Stomach smooth muscle (tissue), 2 donors: Measurements from ENCODE around the gene MYBPH.

Experiments
- H3K27ac ChIP-seq: one replicate; pipeline ENCODE4 v1.7.0; 2013; ENCODE audit warnings: mild to moderate bottlenecking, low read length, inconsistent platforms
- H3K27me3 ChIP-seq, 2 donors: one replicate each; pipeline ENCODE4 v1.7.0; 2013; ENCODE audit warnings: low read length in 2 of 2; ENCODE audit not compliant: insufficient read depth in 2 of 2, control insufficient read depth in 1 of 2
- H3K36me3 ChIP-seq, 2 donors: one replicate each; pipeline ENCODE4 v1.7.0; 2013; ENCODE audit warnings: low read length in 2 of 2; ENCODE audit not compliant: control insufficient read depth in 2 of 2, insufficient read depth in 2 of 2
- H3K4me1 ChIP-seq: one replicate; pipeline ENCODE4 v1.7.0; 2013; ENCODE audit warnings: low read length; ENCODE audit not compliant: control insufficient read depth, insufficient read depth
- H3K4me3 ChIP-seq, 2 donors: one replicate each; pipeline ENCODE4 v1.7.0; 2013; ENCODE audit warnings: low read length in 2 of 2
- H3K9ac ChIP-seq, 2 donors: one replicate each; pipeline ENCODE4 v1.7.0; 2013; ENCODE audit warnings: low read length in 2 of 2, mild to moderate bottlenecking in 1 of 2
- H3K9me3 ChIP-seq, 2 donors: one replicate each; pipeline ENCODE4 v1.7.0; 2013; ENCODE audit warnings: low read length in 2 of 2; ENCODE audit not compliant: control insufficient read depth in 2 of 2
- donor health status: healthy.
- donor health status: Pancreatic carcinoma.

MYBPH gene

GRCh38 chr1:203186446-203187303 lies 11.0 kb upstream of the MYBPH start, which contains the start of gene CHI3L1:
CHI3L1 (minus strand) TSS chr1:203186704; CDS start chr1:203186623, 81 bp downstream.
- Histone ChIP-seq H3K9me3 (no peaks in the 10 kb centered on the region), H3K27me3 (no peaks in the 10 kb centered on the region), H3K27ac (no peak within 1 kb of the TSS), H3K9ac (peak within 1 kb of the TSS in 1 of 2 donors; percentile 29), H3K36me3 (no peaks in the 10 kb centered on the region), H3K4me1 (no peaks in the 10 kb centered on the region), H3K4me3 (no peak within 1 kb of the TSS)

GRCh38 chr1:203186091-203186445 lies 10.4 kb upstream of the MYBPH start:
- Histone ChIP-seq H3K4me1 (no peaks in the 10 kb centered on the region), H3K9me3 (no peaks in the 10 kb centered on the region), H3K4me3 (no peak overlapping the region), H3K36me3 (no peaks in the 10 kb centered on the region), H3K9ac (no peak overlapping the region), H3K27ac (no peak overlapping the region), H3K27me3 (no peaks in the 10 kb centered on the region)

GRCh38 chr1:203185585-203185984 lies 10.0 kb upstream of the MYBPH start:
- Histone ChIP-seq H3K4me1 (no peaks in the 10 kb centered on the region), H3K27ac (no peak overlapping the region)

GRCh38 chr1:203185061-203185461 lies 9.4 kb upstream of the MYBPH start:
- no peaks in the 10 kb centered on the region for H3K4me1 ChIP-seq
- no peak overlapping the region for H3K9ac ChIP-seq
- H3K27ac ChIP-seq, result no peak overlapping the region
- H3K9me3 ChIP-seq, result no peaks in the 10 kb centered on the region
- H3K36me3 ChIP-seq, result no peaks in the 10 kb centered on the region
- H3K27me3 ChIP-seq, result no peaks in the 10 kb centered on the region
- no peak overlapping the region for H3K4me3 ChIP-seq

More at GRCh38 chr1:203185585-203185984, 10.0 kb upstream of the MYBPH start:
- Histone ChIP-seq H3K36me3 (no peaks in the 10 kb centered on the region), H3K4me3 (no peak overlapping the region), H3K9me3 (no peaks in the 10 kb centered on the region), H3K27me3 (no peaks in the 10 kb centered on the region), H3K9ac (no peak overlapping the region)

GRCh38 chr1:203184467-203184866 lies 8.8 kb upstream of the MYBPH start:
- no peaks in the 10 kb centered on the region for H3K4me1 ChIP-seq
- no peak overlapping the region for H3K27ac ChIP-seq
- H3K9me3 ChIP-seq, result no peaks in the 10 kb centered on the region
- no peaks in the 10 kb centered on the region for H3K36me3 ChIP-seq
- H3K9ac ChIP-seq, result no peak overlapping the region
- H3K27me3 ChIP-seq, result no peaks in the 10 kb centered on the region
- no peak overlapping the region for H3K4me3 ChIP-seq

- H3K36me3 ChIP-seq, result no peaks in the 10 kb centered on the region
- H3K9ac ChIP-seq, result no peak overlapping the region
- no peak overlapping the region for H3K27ac ChIP-seq
- H3K4me3 ChIP-seq, result no peak overlapping the region
- H3K4me1 ChIP-seq, result no peaks in the 10 kb centered on the region
- H3K9me3 ChIP-seq, result no peaks in the 10 kb centered on the region
- no peaks in the 10 kb centered on the region for H3K27me3 ChIP-seq
Observed at GRCh38 chr1:203183828-203184227, 8.2 kb upstream of the MYBPH start.

- H3K9ac ChIP-seq, result no peak overlapping the region
Observed at GRCh38 chr1:203182387-203182953, 6.8 kb upstream of the MYBPH start.

GRCh38 chr1:203181586-203182386 lies 6.2 kb upstream of the MYBPH start:
- no peaks in the 10 kb centered on the region for H3K36me3 ChIP-seq
- H3K27ac ChIP-seq, result no peak overlapping the region

More at GRCh38 chr1:203182387-203182953, 6.8 kb upstream of the MYBPH start:
- H3K4me1 ChIP-seq, result no peaks in the 10 kb centered on the region
- H3K9me3 ChIP-seq, result no peaks in the 10 kb centered on the region
- no peak overlapping the region for H3K27ac ChIP-seq
- H3K4me3 ChIP-seq, result no peak overlapping the region
- H3K27me3 ChIP-seq, result no peaks in the 10 kb centered on the region
- H3K36me3 ChIP-seq, result no peaks in the 10 kb centered on the region

GRCh38 chr1:203180611-203181330 lies 5.1 kb upstream of the MYBPH start:
- Histone ChIP-seq H3K9me3 (no peaks in the 10 kb centered on the region), H3K27me3 (no peaks in the 10 kb centered on the region), H3K4me3 (no peak overlapping the region), H3K36me3 (no peaks in the 10 kb centered on the region), H3K4me1 (peaks cover 2% of the 10 kb centered on the region), H3K27ac (no peak overlapping the region), H3K9ac (no peak overlapping the region)

More at GRCh38 chr1:203181586-203182386, 6.2 kb upstream of the MYBPH start:
- H3K4me1 ChIP-seq, result no peaks in the 10 kb centered on the region
- no peak overlapping the region for H3K4me3 ChIP-seq
- H3K9me3 ChIP-seq, result no peaks in the 10 kb centered on the region
- H3K27me3 ChIP-seq, result no peaks in the 10 kb centered on the region
- no peak overlapping the region for H3K9ac ChIP-seq

- H3K27me3 ChIP-seq, result no peaks in the 10 kb centered on the region
- no peak overlapping the region for H3K27ac ChIP-seq
- no peak overlapping the region for H3K9ac ChIP-seq
- no peaks in the 10 kb centered on the region for H3K9me3 ChIP-seq
- no peak overlapping the region for H3K4me3 ChIP-seq
- H3K4me1 ChIP-seq, result peaks cover 2% of the 10 kb centered on the region
- H3K36me3 ChIP-seq, result no peaks in the 10 kb centered on the region
Observed at GRCh38 chr1:203179667-203180005, 4.0 kb upstream of the MYBPH start.
